HCT116 (cell line): ENCODE results near the gene PHF11. TPM values are rescaled to one million over a fixed set of nuclear protein-coding genes. Genes with fewer than 3 reads are reported as not detected.

Source experiments
- ATAC-seq: fragments of 200-7000 bp; cut with Tn5 transposase; 2 replicates; pipeline ENCODE4 v1.9.1; 2020; ENCODE audit warnings: mild to moderate bottlenecking, moderate library complexity
- BruUV-seq: library from RNA; stranded (reverse); fragments of 400-500 nt; replicated peaks from 2 replicates; lab custom pipeline; 2021; lab: Mats Ljungman, UMichigan
- CTCF ChIA-PET: fragments of 300-600 bp; sonication (Branson Sonifier 250); formaldehyde crosslinking; loops from one replicate; lab custom pipeline; 2021; ENCODE audit warnings: antibody characterized with exemption; lab: Charles Lee
- POLR2A ChIA-PET: fragments of 300-600, 350-600 bp; sonication (Branson Sonifier 250); formaldehyde crosslinking; loops from one replicate; lab custom pipeline; 2021; ENCODE audit warnings: antibody characterized with exemption; lab: Charles Lee
- RAD21 ChIA-PET, 2 experiments: fragments of 300-600 bp; sonication (Branson Sonifier 250); formaldehyde crosslinking; loops; one replicate each; lab custom pipeline; 2023; ENCODE audit warnings: low total read pairs in 2 of 2; ENCODE audit not compliant: uncharacterized antibody in 2 of 2, unreplicated experiment in 2 of 2, low non-redundant PET in 1 of 2; lab: Charles Lee
- DNase-seq: peaks from one replicate; pipeline ENCODE4 v3.0.0-alpha.2; 2010; ENCODE audit warnings: low read depth, low spot score
- H2AFZ ChIP-seq: fragments of 200-600 bp; shearing (Covaris generic), sonication (generic); 2 replicates; pipeline ENCODE4 v1.6.1; 2017; ENCODE audit warnings: low read depth, mixed run types, mixed read lengths, antibody characterized with exemption, low read length; ENCODE audit not compliant: poor library complexity, severe bottlenecking
- H3K27ac ChIP-seq: 2 replicates; pipeline ENCODE4 v1.5.1; 2012; ENCODE audit warnings: low read depth, low read length
- H3K27me3 ChIP-seq: fragments of 200-600 bp; sonication (generic); 2 replicates; pipeline ENCODE4 v1.6.1; 2016; ENCODE audit warnings: mixed run types, low read length, mixed read lengths; ENCODE audit not compliant: insufficient read depth
- H3K36me3 ChIP-seq, 2 experiments: fragments of 200-500 bp in 1 of 2; fragments of 200-600 bp in 1 of 2; sonication (Bioruptor generic) in 1 of 2; sonication (generic) in 1 of 2; 2 replicates each; pipeline versions ENCODE4 v1.5.1 to v1.6.1; 2014 to 2016; ENCODE audit warnings: low read length in 2 of 2, inconsistent platforms in 1 of 2, mixed read lengths in 1 of 2, mixed run types in 1 of 2; ENCODE audit not compliant: insufficient read depth in 2 of 2, control insufficient read depth in 1 of 2
- H3K4me1 ChIP-seq, 2 experiments: fragments of 200-600 bp in 1 of 2; sonication (generic) in 1 of 2; 2 replicates each; pipeline versions ENCODE4 v1.5.1 to v1.6.1; 2012 to 2017; ENCODE audit warnings: low read length in 2 of 2, inconsistent platforms in 1 of 2, mild to moderate bottlenecking in 1 of 2, mixed read lengths in 1 of 2, mixed run types in 1 of 2, moderate library complexity in 1 of 2; ENCODE audit not compliant: insufficient read depth in 2 of 2, control insufficient read depth in 1 of 2
- H3K4me2 ChIP-seq: fragments of 200-600 bp; sonication (generic); 2 replicates; pipeline ENCODE4 v1.6.1; 2017; ENCODE audit warnings: mixed run types, low read length, mixed read lengths
- H3K4me3 ChIP-seq, 2 experiments: fragments of 200-600 bp in 1 of 2; sonication (generic) in 1 of 2; replicated peaks in 1 of 2; 2 replicates each; pipeline ENCODE4 v1.5.1; 2011 to 2016; ENCODE audit warnings: low read length in 2 of 2, control low read depth in 1 of 2, low read depth in 1 of 2, mild to moderate bottlenecking in 1 of 2, mixed read lengths in 1 of 2, mixed run types in 1 of 2
- H3K79me2 ChIP-seq: fragments of 200-600 bp; sonication (generic); 2 replicates; pipeline ENCODE4 v1.6.1; 2017; ENCODE audit warnings: mild to moderate bottlenecking, mixed run types, low read length, moderate library complexity, mixed read lengths; ENCODE audit not compliant: insufficient read depth
- H3K9ac ChIP-seq: fragments of 200-600 bp; sonication (generic); 2 replicates; pipeline ENCODE4 v1.6.1; 2016; ENCODE audit warnings: low read length, mixed read lengths
- H3K9me2 ChIP-seq: fragments of 200-600 bp; sonication (generic), shearing (Covaris generic); 2 replicates; pipeline ENCODE4 v1.6.1; 2017; ENCODE audit warnings: mixed run types, mild to moderate bottlenecking, moderate library complexity; ENCODE audit not compliant: insufficient read depth
- H3K9me3 ChIP-seq, 2 experiments: fragments of 200-500 bp in 1 of 2; fragments of 200-600 bp in 1 of 2; sonication (Bioruptor generic) in 1 of 2; sonication (generic) in 1 of 2; 2 replicates each; pipeline ENCODE4 v1.6.1; 2014 to 2017; ENCODE audit warnings: low read length in 2 of 2, mixed read lengths in 2 of 2, inconsistent platforms in 1 of 2, low read depth in 1 of 2, mild to moderate bottlenecking in 1 of 2, mixed run types in 1 of 2, moderate library complexity in 1 of 2; ENCODE audit not compliant: control insufficient read depth in 1 of 2, insufficient read depth in 1 of 2
- H4K20me1 ChIP-seq: fragments of 200-600 bp; sonication (generic), shearing (Covaris generic); 2 replicates; pipeline ENCODE4 v1.6.1; 2017; ENCODE audit warnings: mixed run types, mild to moderate bottlenecking, moderate library complexity; ENCODE audit not compliant: insufficient read depth
- ATF3 ChIP-seq: IDR thresholded peaks from 2 replicates; pipeline ENCODE4 v1.6.1; 2012
- CBX3 ChIP-seq: IDR thresholded peaks from 2 replicates; pipeline ENCODE4 v1.6.1; 2012; ENCODE audit warnings: low read depth
- CEBPB ChIP-seq: IDR thresholded peaks from 2 replicates; pipeline ENCODE4 v1.6.1; 2012; ENCODE audit warnings: low read depth
- EGR1 ChIP-seq: IDR thresholded peaks from 2 replicates; pipeline ENCODE4 v1.6.1; 2012; ENCODE audit warnings: low read depth
- EZH2 ChIP-seq: fragments of 200-600 bp; sonication (generic); IDR thresholded peaks from 2 replicates; pipeline ENCODE4 v1.6.1; 2017; ENCODE audit warnings: antibody characterized with exemption, mixed run types
- FOSL1 ChIP-seq: IDR thresholded peaks from 2 replicates; pipeline ENCODE4 v1.6.1; 2012; ENCODE audit warnings: low read depth
- JUND ChIP-seq: IDR thresholded peaks from 2 replicates; pipeline ENCODE4 v1.6.1; 2012
- MAX ChIP-seq: IDR thresholded peaks from 2 replicates; pipeline ENCODE4 v1.6.1; 2012
- POLR2A ChIP-seq: IDR thresholded peaks from 2 replicates; pipeline ENCODE4 v1.7.0; 2011; ENCODE audit warnings: borderline replicate concordance; ENCODE audit not compliant: insufficient read depth, insufficient read length; ENCODE audit errors: extremely low read depth
- POLR2AphosphoS5 ChIP-seq: IDR thresholded peaks from 2 replicates; pipeline ENCODE4 v1.6.1; 2011; ENCODE audit warnings: mild to moderate bottlenecking, low read depth, low read length, moderate library complexity
- RAD21 ChIP-seq: IDR thresholded peaks from 2 replicates; pipeline ENCODE4 v1.6.1; 2012; ENCODE audit warnings: low read depth, mild to moderate bottlenecking
- SIN3A ChIP-seq: IDR thresholded peaks from 2 replicates; pipeline ENCODE4 v1.6.1; 2012; ENCODE audit warnings: low read depth
- SP1 ChIP-seq: IDR thresholded peaks from 2 replicates; pipeline ENCODE4 v1.6.1; 2012; ENCODE audit warnings: low read depth
- SRF ChIP-seq: IDR thresholded peaks from 2 replicates; pipeline ENCODE4 v1.6.1; 2012; ENCODE audit warnings: low read depth
- TCF7L2 ChIP-seq: IDR thresholded peaks from 2 replicates; pipeline ENCODE4 v1.7.0; 2011; ENCODE audit warnings: borderline replicate concordance, inconsistent platforms; ENCODE audit not compliant: insufficient read depth, insufficient read length; ENCODE audit errors: extremely low read depth
- YY1 ChIP-seq: IDR thresholded peaks from 2 replicates; pipeline ENCODE4 v1.6.1; 2011; ENCODE audit warnings: low read length, low read depth, moderate library complexity, mild to moderate bottlenecking; ENCODE audit not compliant: insufficient replicate concordance; ENCODE audit errors: extremely low read depth
- ZNF274 ChIP-seq: fragments of 200-500 bp; sonication (Bioruptor generic); IDR thresholded peaks from 2 replicates; pipeline ENCODE4 v1.6.1; 2014; ENCODE audit warnings: mild to moderate bottlenecking, low read depth, low read length, inconsistent platforms
- intact Hi-C: fragments of 100-400 bp; cut with micrococcal nuclease; formaldehyde crosslinking; loops from 2 replicates; pipeline ENCODE4 v1.10.0; 2022
- total RNA-seq: library from RNA; stranded (reverse); gene quantifications from one replicate; pipeline ENCODE4 v1.2.1, GENCODE V29; 2021; ENCODE audit not compliant: unreplicated experiment

PHF11 gene
- total RNA-seq, 1 experiment from 2014 or later: 12.1 TPM

- RAD21 ChIA-PET: no interaction called here
- no peaks in the 10 kb centered on the region for H3K27me3 ChIP-seq
- no peak overlapping the region for H3K4me3 ChIP-seq
- no peaks in the 10 kb centered on the region for H3K9me3 ChIP-seq
- H3K27ac ChIP-seq: no peak overlapping the region
- no peak for DNase-seq
- POLR2A ChIA-PET: interaction anchor here (0.6 kb wide), 1 partner anchor 11 kb away, joined by 4 read pairs; no protein-coding TSS in a partner anchor
- H3K4me1 ChIP-seq: no peaks in the 10 kb centered on the region
- no peak for ATAC-seq
- H3K4me2 ChIP-seq: no peak overlapping the region
- intact Hi-C loops: no loop called here
- no peaks in the 10 kb centered on the region for H3K9me2 ChIP-seq
- no peak overlapping the region for H2AFZ ChIP-seq
- CTCF ChIA-PET: no interaction called here
- peaks cover 0 to 18% of the 10 kb centered on the region in 2 experiments; a peak in 2 of 4 replicates for H3K36me3 ChIP-seq
- no peak overlapping the region for H3K9ac ChIP-seq
- H3K79me2 ChIP-seq: no peaks in the 10 kb centered on the region
- BruUV-seq: no TSS peak
- H4K20me1 ChIP-seq: no peaks in the 10 kb centered on the region
- no peak for TF ChIP-seq MAX
- no peak for TF ChIP-seq ATF3
- TF ChIP-seq JUND: no peak
- no peak for TF ChIP-seq POLR2A
- no peak for TF ChIP-seq POLR2AphosphoS5
- no peak for TF ChIP-seq FOSL1
- TF ChIP-seq YY1: no peak
- TF ChIP-seq SP1: no peak
- no peak for TF ChIP-seq EGR1
- no peak for TF ChIP-seq CEBPB
- no peak for TF ChIP-seq SRF
- TF ChIP-seq ZNF274: no peak
- TF ChIP-seq EZH2: no peak
- no peak for TF ChIP-seq RAD21
- TF ChIP-seq CBX3: no peak
- no peak for TF ChIP-seq SIN3A
- TF ChIP-seq TCF7L2: no peak
- TF ChIP-seq, all 23 proteins: peak for 0
Measured at GRCh38 chr13:49539313-49539712, 43.6 kb downstream of the PHF11 start.
